Progenitor cell of endocrine pancreas (in vitro differentiated cells): Measurements from ENCODE around the gene IVD. TPM values are rescaled to one million over a fixed set of nuclear protein-coding genes. Genes with fewer than 3 reads are reported as not detected.
A peak's percentile ranks its signal among the peaks of the same experiment; 100 is the strongest.

Experiments
- DNase-seq: peaks from one replicate; pipeline ENCODE4 v3.0.0; 2021; ENCODE audit warnings: low spot score; ENCODE audit not compliant: unreplicated experiment
- H3K27ac Mint-ChIP-seq: 2 replicates; pipeline ENCODE4 v1.8.0; 2021; ENCODE audit warnings: mild to moderate bottlenecking, moderate library complexity, mixed read lengths
- H3K27me3 Mint-ChIP-seq: 2 replicates; pipeline ENCODE4 v1.8.0; 2021; ENCODE audit warnings: mixed read lengths
- H3K36me3 Mint-ChIP-seq: 2 replicates; pipeline ENCODE4 v1.8.0; 2022; ENCODE audit warnings: mixed read lengths; ENCODE audit not compliant: insufficient read depth
- H3K4me1 Mint-ChIP-seq: 2 replicates; pipeline ENCODE4 v1.8.0; 2021; ENCODE audit warnings: low read depth, mixed read lengths
- H3K4me3 Mint-ChIP-seq: 2 replicates; pipeline ENCODE4 v1.8.0; 2021; ENCODE audit warnings: low read depth, mild to moderate bottlenecking, moderate library complexity, mixed read lengths
- H3K9me3 Mint-ChIP-seq: 2 replicates; pipeline ENCODE4 v1.8.0; 2021; ENCODE audit warnings: low read depth, mixed read lengths
- total RNA-seq: library from RNA; stranded (reverse); gene quantifications from 2 replicates; pipeline ENCODE4 v1.2.1, GENCODE V29; 2021
- TF ChIP-seq, protein P1 (sequence below): fragments of 200-600 bp; sonication (generic); IDR thresholded peaks from one replicate; pipeline ENCODE4 v1.5.0; 2021; ENCODE audit warnings: antibody characterized with exemption, mild to moderate bottlenecking; ENCODE audit not compliant: unreplicated experiment

The IVD gene
- total RNA-seq, 1 donor from 2014 or later = 82.0 TPM

DNA sequence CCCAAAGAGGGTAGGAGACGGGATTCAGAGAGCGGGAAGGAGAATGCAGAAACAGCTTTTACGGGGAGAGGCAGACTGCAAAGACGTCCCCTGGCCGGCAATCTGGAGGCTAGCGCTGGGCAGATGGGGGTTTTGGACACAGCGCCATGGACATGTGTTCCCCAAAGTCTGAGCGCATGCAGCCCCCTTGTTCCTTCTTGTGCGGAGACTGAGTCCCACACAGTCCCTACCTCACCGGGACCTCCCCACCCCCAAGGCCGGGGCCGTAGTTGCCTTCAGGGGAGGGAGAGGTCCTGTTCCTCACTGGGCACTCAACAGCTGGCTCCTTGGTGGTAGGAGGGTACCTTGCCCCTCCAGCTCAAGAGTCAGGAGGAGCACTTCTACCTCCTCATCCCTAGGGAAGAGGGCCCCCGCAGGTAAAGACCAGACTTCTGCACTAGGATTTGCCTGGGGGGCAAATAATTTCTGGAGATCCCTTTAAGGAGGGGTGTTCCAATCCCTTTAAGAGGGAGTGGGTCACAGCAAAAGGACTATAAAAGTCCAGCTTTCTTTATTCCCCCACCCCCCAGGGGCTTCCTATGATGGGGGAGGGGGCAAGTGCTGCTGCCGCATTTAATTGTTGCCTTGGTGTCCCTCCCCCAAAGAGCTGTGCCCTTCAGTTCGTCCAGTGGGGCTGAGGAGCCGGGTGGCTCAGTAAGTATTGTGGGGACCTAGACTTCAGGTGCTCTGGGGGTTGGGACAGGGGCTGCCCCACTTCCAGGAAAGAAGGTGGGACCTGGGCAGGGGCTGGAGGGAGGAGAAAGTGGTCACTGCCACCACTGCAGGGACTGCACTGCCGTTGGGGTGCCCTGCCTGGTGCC, 31.5 kb downstream of the IVD start:
- no peak overlapping the region for H3K27ac Mint-ChIP-seq
- peaks cover 79% of the 10 kb centered on the region for H3K27me3 Mint-ChIP-seq
- no peaks in the 10 kb centered on the region for H3K9me3 Mint-ChIP-seq
- H3K36me3 Mint-ChIP-seq = no peaks in the 10 kb centered on the region
- peak overlapping the region; percentile 34 for H3K4me3 Mint-ChIP-seq
- H3K4me1 Mint-ChIP-seq = peaks cover 16% of the 10 kb centered on the region
- TF ChIP-seq, protein P1, sequence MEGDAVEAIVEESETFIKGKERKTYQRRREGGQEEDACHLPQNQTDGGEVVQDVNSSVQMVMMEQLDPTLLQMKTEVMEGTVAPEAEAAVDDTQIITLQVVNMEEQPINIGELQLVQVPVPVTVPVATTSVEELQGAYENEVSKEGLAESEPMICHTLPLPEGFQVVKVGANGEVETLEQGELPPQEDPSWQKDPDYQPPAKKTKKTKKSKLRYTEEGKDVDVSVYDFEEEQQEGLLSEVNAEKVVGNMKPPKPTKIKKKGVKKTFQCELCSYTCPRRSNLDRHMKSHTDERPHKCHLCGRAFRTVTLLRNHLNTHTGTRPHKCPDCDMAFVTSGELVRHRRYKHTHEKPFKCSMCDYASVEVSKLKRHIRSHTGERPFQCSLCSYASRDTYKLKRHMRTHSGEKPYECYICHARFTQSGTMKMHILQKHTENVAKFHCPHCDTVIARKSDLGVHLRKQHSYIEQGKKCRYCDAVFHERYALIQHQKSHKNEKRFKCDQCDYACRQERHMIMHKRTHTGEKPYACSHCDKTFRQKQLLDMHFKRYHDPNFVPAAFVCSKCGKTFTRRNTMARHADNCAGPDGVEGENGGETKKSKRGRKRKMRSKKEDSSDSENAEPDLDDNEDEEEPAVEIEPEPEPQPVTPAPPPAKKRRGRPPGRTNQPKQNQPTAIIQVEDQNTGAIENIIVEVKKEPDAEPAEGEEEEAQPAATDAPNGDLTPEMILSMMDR = no peak
- DNase-seq = no peak

DNA sequence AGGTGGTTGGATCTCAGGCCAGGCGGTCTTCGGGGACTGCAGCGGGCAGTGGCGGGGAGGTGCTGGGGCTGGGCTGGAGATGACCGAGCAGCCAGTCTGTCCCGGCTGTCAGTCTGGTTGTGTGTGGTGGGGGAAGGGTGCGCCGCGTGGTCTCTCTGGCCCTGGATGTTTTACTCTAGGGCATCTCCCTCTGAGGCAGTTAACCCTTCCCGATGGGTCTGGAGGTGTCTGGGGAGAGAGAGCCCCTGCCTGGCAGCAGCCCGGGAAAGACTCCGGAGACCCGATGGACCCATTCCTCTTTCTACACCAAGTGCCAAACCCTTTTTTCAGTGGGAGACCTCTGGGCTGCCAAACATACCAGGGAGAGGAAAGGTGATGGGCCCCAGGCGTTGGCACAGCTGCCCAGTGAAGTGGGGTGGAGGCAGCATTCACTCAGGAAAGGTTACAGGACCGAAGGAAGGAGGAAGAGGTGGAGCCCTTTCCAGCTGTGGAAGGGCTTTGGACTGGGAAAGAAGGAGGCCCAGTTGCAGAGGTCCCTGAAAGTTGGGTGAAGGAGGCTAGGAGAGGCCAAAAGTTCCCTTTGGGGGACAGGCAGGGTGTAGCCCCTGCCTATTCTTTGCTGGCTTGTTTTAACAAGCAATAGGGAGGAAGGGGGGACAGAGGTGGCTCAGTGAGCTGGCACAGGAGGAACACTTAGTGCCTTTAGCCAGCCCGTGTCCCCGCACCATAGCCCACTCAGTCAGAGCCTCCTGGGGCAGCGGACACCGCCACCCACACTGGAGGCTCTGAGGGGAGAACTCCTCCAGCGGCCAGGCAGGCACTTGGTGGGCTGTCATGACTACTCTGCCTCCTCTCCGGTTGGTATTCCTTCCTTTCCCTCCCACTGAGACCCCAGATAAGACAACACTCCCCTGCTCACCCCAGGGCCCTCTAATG, 32.4 kb downstream of the IVD start:
- DNase-seq = no peak
- no peaks in the 10 kb centered on the region for H3K36me3 Mint-ChIP-seq
- no peak overlapping the region for H3K27ac Mint-ChIP-seq
- peaks cover 74% of the 10 kb centered on the region for H3K27me3 Mint-ChIP-seq
- no peaks in the 10 kb centered on the region for H3K9me3 Mint-ChIP-seq
- H3K4me3 Mint-ChIP-seq = no peak overlapping the region
- peaks cover 21% of the 10 kb centered on the region for H3K4me1 Mint-ChIP-seq
- TF ChIP-seq, protein P1 = no peak

DNA sequence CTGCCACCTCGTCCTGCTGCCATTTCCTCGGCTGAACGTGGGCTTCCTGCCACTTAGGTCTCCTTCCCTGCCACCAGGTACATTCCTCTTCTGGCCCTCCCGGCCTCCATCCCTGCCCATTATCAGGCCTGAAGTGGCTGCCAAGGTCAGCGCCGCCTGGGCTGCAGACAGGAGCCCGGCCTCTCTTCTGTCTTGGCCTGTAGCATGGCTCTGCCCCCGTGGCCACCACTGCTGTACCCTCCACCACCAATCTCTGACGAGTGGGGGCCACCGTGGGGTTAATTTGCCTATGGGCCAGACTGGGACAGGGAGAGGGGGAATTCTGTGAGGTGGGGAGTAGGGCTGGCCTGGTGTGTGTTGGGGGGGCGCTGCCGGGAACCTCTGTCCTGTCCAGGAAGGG, 33.1 kb downstream of the IVD start:
- peaks cover 23% of the 10 kb centered on the region for H3K4me1 Mint-ChIP-seq
- no peak for DNase-seq
- no peaks in the 10 kb centered on the region for H3K36me3 Mint-ChIP-seq
- TF ChIP-seq, protein P1 = no peak
- no peak overlapping the region for H3K27ac Mint-ChIP-seq
- H3K9me3 Mint-ChIP-seq = no peaks in the 10 kb centered on the region
- no peak overlapping the region for H3K4me3 Mint-ChIP-seq
- peaks cover 71% of the 10 kb centered on the region for H3K27me3 Mint-ChIP-seq

DNA sequence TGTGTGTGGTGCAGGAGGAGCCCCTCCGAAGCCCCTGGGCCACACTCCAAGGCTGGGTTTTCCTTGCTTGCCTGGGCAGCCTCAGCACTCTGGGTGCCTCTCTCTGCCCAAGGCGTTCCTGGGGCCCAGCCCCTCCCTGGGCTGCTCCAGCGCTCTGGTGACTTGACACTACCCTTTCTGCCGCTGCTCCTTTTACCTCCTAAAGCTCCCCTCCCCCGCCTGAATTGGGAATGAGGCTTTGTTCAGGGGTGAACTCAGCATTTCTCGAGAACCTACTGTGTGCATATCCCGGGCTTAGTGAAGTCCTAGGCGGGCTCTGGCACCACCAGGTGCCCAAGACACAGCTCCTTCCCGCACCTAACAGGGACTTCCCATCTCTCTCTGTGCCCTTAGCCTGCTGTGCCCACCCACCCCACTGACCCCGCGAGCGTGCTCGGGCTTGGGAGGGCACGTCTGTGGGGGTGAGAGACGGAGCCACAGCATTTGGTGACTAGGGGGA, 33.9 kb downstream of the IVD start:
- peak overlapping the region; percentile 79 for H3K4me3 Mint-ChIP-seq
- DNase-seq = no peak
- TF ChIP-seq, protein P1 = no peak
- H3K4me1 Mint-ChIP-seq = peaks cover 28% of the 10 kb centered on the region
- H3K27me3 Mint-ChIP-seq = peaks cover 66% of the 10 kb centered on the region
- H3K27ac Mint-ChIP-seq = no peak overlapping the region
- no peaks in the 10 kb centered on the region for H3K9me3 Mint-ChIP-seq
- no peaks in the 10 kb centered on the region for H3K36me3 Mint-ChIP-seq
